Naive B cell (primary cell): ENCODE measurements around the gene PFKM. TPM values are rescaled to one million over a fixed set of nuclear protein-coding genes. Genes with fewer than 3 reads are reported as not detected.
"Not testable (repeated sequence)": the region's sequence is repeated elsewhere in the genome, so short reads cannot be mapped to it uniquely, and the experiment has no call there.

Experiments used
- ATAC-seq, 2 donors: fragments of 150-1000 bp; cut with Tn5 transposase; 2 replicates each; pipeline ENCODE4 v1.10.0; 2021; ENCODE audit warnings: low read depth in 2 of 2, mild to moderate bottlenecking in 2 of 2, moderate library complexity in 2 of 2
- DNase-seq: peaks from one replicate; pipeline ENCODE4 v3.0.0; 2022
- H3K27ac Mint-ChIP-seq, 6 donors: one replicate each; pipeline ENCODE4 v1.8.0; 2020 to 2022; ENCODE audit warnings: mild to moderate bottlenecking in 6 of 6, mixed read lengths in 6 of 6, moderate library complexity in 5 of 6, inconsistent platforms in 2 of 6
- H3K27me3 Mint-ChIP-seq, 3 donors: one replicate each; pipeline ENCODE4 v1.8.0; 2021 to 2022; ENCODE audit warnings: mixed read lengths in 3 of 3, mild to moderate bottlenecking in 1 of 3
- H3K36me3 Mint-ChIP-seq, 2 donors: one replicate each; pipeline ENCODE4 v1.8.0; 2020 to 2022; ENCODE audit warnings: mixed read lengths in 2 of 2, inconsistent platforms in 1 of 2, mild to moderate bottlenecking in 1 of 2
- H3K4me1 Mint-ChIP-seq, 3 donors: one replicate each; pipeline ENCODE4 v1.8.0; 2020 to 2022; ENCODE audit warnings: mixed read lengths in 3 of 3, inconsistent platforms in 1 of 3, mild to moderate bottlenecking in 1 of 3, moderate library complexity in 1 of 3
- H3K4me3 Mint-ChIP-seq, 8 donors: one replicate each; pipeline ENCODE4 v1.8.0; 2020 to 2022; ENCODE audit warnings: mild to moderate bottlenecking in 8 of 8, mixed read lengths in 8 of 8, moderate library complexity in 8 of 8, inconsistent platforms in 2 of 8
- H3K9me3 Mint-ChIP-seq, 7 donors: one replicate each; pipeline ENCODE4 v1.8.0; 2020 to 2022; ENCODE audit warnings: mixed read lengths in 7 of 7, mild to moderate bottlenecking in 5 of 7, inconsistent platforms in 2 of 7, moderate library complexity in 1 of 7
- polyA plus RNA-seq, 6 donors: library from polyadenylated mRNA; unstranded; fragments of 300-500 nt; fragmentation: Illumina TruSeq; gene quantifications; one replicate each; pipeline ENCODE4 v1.2.3, GENCODE V29; 2021; ENCODE audit warnings: low read depth in 6 of 6

Gene PFKM
- polyA plus RNA-seq, 6 donors from 2014 or later: 5.3 to 12.2 (median 7.1) TPM

DNA sequence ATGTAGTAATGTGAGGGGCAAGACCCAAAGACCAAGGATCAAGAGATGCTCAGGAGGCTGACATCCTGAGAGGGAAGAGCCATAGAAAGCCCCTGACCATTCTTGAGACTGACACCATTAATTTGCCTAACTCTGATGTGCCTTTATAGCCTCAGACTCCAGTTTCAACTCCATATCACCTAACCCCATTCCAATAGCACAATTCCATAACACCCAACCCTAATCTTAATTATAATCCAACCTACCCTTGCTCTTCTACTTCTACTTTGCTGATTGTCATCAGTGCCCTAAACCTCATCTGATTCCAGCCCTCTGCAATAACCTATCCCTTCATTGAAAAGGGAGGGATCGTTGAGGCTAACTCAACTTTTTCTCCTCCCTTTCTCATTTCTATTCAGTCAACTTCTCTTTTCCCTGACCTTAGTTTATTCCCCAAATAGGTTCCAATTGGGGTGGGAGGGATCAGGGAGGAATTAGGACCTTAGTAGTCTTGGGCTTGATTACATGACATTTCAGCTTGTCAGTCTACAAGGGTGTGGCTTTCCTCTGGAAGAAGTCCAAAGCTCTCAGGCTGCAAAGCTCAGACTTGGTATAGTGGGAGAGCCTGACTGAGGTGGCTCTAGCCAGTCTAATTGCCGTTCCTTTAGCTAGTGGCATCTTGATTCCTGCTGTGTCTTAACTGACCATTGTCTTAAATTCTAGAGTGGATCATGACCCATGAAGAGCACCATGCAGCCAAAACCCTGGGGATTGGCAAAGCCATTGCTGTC is 3.1 kb downstream of the PFKM start:
- Mint-ChIP-seq H3K4me1 (peaks cover 18 to 27% (median 18%) of the 10 kb centered on the region in 3 donors), H3K36me3 (peaks cover 10% of the 10 kb centered on the region in 2 donors), H3K27me3 (no peaks in the 10 kb centered on the region), H3K4me3 (no peak overlapping the region), H3K9me3 (no peaks in the 10 kb centered on the region), H3K27ac (peak overlapping the region in 2 of 6 donors; percentile 0 to 85)
- no peak for DNase-seq
- no peak for ATAC-seq

DNA sequence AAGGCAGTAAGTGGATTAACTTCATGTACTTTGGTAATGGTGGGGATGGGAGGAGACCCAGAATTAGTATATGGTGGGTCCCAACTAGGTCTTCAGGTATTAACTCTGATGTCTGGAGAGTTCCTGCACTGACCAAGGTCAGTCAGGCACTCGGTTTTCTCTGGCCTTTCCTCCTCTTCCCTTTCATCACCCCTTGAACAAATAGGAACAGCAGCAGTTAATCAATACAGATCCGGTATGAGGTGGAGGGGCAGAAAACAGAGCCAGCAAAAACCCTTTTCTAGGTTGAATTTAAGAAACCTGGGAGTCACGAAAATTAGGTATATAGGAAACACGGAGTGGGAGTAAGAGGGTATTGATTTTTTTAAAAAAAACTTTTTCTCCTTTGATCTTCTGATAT is 4.0 kb downstream of the PFKM start:
- H3K27me3 Mint-ChIP-seq: no peaks in the 10 kb centered on the region
- H3K9me3 Mint-ChIP-seq: no peaks in the 10 kb centered on the region
- no peak for ATAC-seq
- H3K4me3 Mint-ChIP-seq: no peak overlapping the region
- DNase-seq: no peak
- H3K4me1 Mint-ChIP-seq: peaks cover 18 to 27% (median 18%) of the 10 kb centered on the region in 3 donors
- no peak overlapping the region for H3K27ac Mint-ChIP-seq
- peaks cover 10 to 19% of the 10 kb centered on the region in 2 donors for H3K36me3 Mint-ChIP-seq

DNA sequence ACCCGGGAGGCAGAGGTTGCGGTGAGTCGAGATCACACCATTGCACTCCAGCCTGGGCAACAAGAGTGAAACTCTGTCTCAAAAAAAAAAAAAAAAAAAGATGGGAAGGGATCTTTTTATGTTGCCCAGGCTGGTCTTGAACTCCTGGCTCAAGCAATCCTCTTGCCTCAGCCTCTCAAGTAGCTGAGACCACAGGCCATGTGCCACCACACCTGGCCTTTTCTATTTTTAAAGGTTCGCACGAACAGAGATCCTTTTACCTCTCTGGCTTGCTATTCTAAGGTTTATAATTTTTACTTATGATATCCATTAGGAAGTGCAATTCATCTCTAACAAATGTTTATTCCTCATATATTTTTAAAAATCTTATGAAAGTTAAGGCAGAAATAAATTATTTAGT is 6.4 kb downstream of the PFKM start:
- H3K36me3 Mint-ChIP-seq: peaks cover 14 to 26% of the 10 kb centered on the region in 2 donors
- H3K4me3 Mint-ChIP-seq, H3K9me3 Mint-ChIP-seq, ATAC-seq, H3K27me3 Mint-ChIP-seq, H3K27ac Mint-ChIP-seq, H3K4me1 Mint-ChIP-seq, DNase-seq: not testable (repeated sequence)

DNA sequence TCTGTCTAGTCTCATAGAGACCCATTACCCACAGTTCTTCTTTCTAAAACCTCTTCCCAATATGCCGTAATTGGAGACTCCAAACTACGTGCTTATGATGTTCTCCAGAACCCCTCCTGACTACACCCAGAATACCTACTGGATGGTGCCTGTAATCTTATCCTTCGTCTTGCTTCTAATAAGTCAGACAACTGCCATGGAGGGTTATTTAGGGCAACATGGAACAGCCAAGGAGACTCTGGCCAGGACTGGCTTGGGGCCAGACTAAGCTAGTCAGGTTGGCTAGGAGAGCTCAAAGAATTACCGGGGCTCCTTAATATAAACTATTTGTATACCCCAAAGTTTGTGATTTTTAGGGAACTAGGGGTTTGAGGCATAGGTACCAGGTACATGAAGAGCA is 6.8 kb downstream of the PFKM start:
- Mint-ChIP-seq H3K4me1 (peaks cover 0 to 5% (median 2%) of the 10 kb centered on the region in 3 donors), H3K27me3 (no peaks in the 10 kb centered on the region), H3K9me3 (no peaks in the 10 kb centered on the region), H3K36me3 (peaks cover 18 to 31% of the 10 kb centered on the region in 2 donors), H3K27ac (no peak overlapping the region), H3K4me3 (no peak overlapping the region)
- ATAC-seq (no peak), DNase-seq (no peak)

DNA sequence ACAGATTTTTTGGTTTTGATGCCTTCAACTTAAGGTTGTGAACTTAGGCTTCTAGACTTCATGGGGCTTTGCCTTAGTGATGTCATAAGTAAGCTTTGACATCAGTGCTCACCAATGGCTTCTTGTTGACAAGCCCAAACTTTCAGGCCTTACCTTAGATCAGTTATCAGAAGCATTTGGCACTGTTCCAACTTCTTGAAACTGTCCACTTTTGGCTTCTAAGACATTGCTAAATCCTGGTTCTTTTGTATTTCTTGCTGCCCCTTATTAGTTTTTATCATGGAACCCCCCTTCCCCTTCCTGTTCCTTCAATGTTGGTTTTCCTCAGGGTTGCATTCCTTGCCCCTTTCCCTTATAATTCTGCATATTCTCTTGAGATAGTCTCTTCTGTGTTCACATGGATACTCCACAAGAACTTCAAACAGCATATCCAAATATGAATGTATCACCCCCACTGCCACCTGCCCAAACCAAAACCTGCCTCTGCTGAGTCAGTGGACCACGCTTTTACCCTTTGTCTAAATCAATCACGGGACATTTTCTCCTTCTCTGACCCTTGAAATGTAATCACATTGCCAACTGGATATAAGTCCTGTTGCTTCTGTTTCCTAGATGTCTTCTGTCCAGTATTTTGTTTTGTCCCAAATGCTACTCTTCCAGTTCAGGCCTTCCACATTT is 7.9 kb downstream of the PFKM start:
- Mint-ChIP-seq H3K9me3 (no peaks in the 10 kb centered on the region), H3K27ac (peak overlapping the region in 2 of 6 donors; percentile 26 to 78), H3K36me3 (peaks cover 14 to 34% of the 10 kb centered on the region in 2 donors), H3K4me1 (peaks cover 0 to 5% (median 0%) of the 10 kb centered on the region in 3 donors), H3K27me3 (no peaks in the 10 kb centered on the region), H3K4me3 (no peak overlapping the region)
- DNase-seq (no peak), ATAC-seq (no peak)

DNA sequence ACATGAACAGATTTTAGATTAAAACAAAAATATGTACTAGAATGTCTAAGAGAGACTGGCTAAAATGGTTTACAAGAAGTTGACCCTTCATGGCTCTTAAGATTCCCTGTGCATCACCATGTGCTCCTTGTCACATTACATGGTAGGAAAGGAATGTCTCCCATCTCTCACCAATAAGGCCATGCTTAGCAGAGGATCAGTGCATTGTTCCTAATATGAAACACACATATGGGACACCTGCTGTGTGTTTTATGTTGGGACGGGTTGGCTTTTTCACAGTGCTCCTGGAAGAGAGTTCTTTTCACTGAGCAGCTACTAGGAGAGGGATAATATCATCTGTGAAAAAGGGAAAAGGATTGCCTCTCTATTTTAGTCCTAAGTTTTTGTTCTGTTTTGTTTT is 9.6 kb downstream of the PFKM start:
- H3K27me3 Mint-ChIP-seq: no peaks in the 10 kb centered on the region
- H3K4me3 Mint-ChIP-seq: no peak overlapping the region
- ATAC-seq (no peak), DNase-seq (no peak)
- H3K27ac Mint-ChIP-seq: no peak overlapping the region
- peaks cover 0 to 5% (median 0%) of the 10 kb centered on the region in 3 donors for H3K4me1 Mint-ChIP-seq
- no peaks in the 10 kb centered on the region for H3K9me3 Mint-ChIP-seq
- H3K36me3 Mint-ChIP-seq: peaks cover 19 to 34% of the 10 kb centered on the region in 2 donors

DNA sequence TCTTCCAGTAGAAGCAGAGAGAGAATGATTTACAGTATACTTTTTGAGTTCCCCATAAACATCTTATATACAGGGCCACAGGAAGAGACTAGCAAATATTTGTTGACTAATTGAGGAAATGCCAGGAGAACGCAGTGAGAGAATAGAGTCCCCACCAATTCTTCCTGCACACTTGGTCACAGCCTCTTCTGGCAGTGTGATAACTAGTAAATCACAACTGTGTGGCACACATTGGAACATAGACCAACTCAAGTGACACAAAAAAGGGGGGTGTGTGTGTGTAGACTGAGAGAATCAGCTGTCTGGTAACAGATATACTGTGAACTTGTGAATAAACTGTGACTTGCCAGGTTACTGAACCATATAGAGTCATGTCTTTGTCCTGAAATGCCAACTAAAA is 10.2 kb downstream of the PFKM start:
- Mint-ChIP-seq H3K4me3 (no peak overlapping the region), H3K36me3 (peaks cover 25 to 40% of the 10 kb centered on the region in 2 donors), H3K27ac (no peak overlapping the region), H3K4me1 (peaks cover 0 to 2% (median 0%) of the 10 kb centered on the region in 3 donors), H3K9me3 (no peaks in the 10 kb centered on the region), H3K27me3 (no peaks in the 10 kb centered on the region)
- DNase-seq: no peak
- ATAC-seq: no peak

DNA sequence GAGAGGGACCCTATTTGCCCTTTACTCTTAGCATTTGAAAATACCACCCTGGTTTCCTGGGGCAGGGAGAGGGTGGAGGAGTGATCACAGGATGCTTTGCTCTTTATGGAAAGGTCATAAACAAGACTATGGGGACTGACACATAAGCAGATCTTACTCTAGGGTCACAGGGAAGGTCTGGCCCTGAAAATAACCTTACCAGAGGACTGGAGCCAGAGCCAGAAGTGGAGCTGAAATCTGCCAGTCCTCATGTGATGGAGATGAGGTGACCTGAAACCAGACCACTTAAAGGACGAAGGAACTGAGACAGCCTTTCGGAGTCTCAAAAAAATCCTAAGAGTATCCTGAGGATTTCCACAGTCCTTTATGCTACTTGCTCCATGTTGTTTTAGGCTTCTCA is 12.4 kb downstream of the PFKM start:
- Mint-ChIP-seq H3K27ac (no peak overlapping the region), H3K27me3 (no peaks in the 10 kb centered on the region), H3K4me1 (no peaks in the 10 kb centered on the region), H3K36me3 (peaks cover 35 to 48% of the 10 kb centered on the region in 2 donors), H3K9me3 (no peaks in the 10 kb centered on the region), H3K4me3 (no peak overlapping the region)
- DNase-seq (no peak), ATAC-seq (no peak)

DNA sequence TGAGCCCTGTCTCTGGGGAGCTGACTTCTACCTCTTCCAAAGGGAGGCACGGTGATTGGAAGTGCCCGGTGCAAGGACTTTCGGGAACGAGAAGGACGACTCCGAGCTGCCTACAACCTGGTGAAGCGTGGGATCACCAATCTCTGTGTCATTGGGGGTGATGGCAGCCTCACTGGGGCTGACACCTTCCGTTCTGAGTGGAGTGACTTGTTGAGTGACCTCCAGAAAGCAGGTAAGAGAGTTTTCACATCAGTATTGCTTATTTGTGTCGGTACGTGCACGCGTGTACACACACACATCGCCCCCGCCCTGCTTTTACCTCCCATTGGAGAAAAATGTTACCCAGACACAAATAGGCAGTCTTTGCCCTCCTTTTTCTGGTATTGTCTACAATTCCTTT is 13.7 kb downstream of the PFKM start:
- Mint-ChIP-seq H3K9me3 (no peaks in the 10 kb centered on the region), H3K36me3 (peaks cover 35 to 37% of the 10 kb centered on the region in 2 donors), H3K27ac (no peak overlapping the region), H3K4me3 (no peak overlapping the region), H3K27me3 (no peaks in the 10 kb centered on the region), H3K4me1 (no peaks in the 10 kb centered on the region)
- no peak for DNase-seq
- no peak for ATAC-seq

DNA sequence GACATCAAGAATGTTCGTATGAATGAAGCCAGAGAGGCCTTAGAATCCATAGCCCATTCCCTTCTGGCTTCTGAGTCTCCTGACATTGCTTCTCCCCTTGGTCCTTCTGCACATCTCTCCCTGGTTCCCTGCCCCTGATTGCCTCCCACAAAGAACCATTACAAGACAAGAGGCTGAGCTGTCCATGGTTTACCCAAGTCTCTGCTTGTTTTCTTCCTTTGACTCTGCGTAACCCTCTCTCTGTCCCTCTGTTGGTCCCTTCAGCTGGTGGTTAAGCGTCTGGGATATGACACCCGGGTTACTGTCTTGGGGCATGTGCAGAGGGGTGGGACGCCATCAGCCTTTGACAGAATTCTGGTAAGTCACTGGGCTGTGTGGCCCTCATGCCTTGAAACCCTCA is 15.9 kb downstream of the PFKM start:
- no peak for ATAC-seq
- no peaks in the 10 kb centered on the region for H3K9me3 Mint-ChIP-seq
- H3K4me3 Mint-ChIP-seq: no peak overlapping the region

DNA sequence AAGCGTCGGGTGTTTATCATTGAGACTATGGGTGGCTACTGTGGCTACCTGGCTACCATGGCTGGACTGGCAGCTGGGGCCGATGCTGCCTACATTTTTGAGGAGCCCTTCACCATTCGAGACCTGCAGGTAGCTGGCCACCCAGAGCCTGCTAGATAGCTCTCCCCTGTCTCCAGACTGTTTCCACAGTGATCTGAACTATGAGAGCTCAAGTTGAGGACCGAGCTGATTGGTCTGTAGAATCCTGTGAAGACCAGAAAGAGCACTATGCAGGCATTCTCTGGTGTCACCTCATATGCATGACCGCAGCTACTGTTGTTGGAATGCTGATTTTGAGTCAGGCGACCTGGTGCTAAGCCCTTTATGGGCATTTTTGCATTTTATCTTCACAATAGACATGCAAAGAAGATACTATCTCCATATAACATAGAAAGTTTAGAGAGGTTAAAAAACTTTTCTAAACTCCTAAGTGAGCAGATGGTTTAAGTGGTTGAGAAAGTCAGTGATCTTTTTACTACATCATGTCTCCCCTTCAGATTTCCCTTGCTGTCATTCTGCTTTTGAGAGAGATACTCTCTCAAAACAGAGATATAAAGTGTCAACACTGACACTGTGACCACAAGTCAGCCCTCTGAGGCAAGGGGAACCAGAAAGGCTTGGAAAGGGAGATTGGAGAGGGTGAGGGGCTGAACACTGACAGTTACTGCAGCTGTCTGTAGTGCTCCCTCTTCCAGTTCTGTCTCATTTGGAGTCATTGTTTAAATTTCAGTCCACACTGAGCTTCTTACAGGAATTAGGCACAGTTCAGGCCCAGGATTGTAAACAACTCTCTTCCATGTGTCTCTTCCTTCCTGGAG is 23.9 kb downstream of the PFKM start:
- H3K4me3 Mint-ChIP-seq: no peak overlapping the region
- H3K9me3 Mint-ChIP-seq: no peaks in the 10 kb centered on the region
- peaks cover 7 to 18% of the 10 kb centered on the region in 2 donors for H3K36me3 Mint-ChIP-seq
- DNase-seq: no peak
- H3K27ac Mint-ChIP-seq: no peak overlapping the region
- H3K4me1 Mint-ChIP-seq: no peaks in the 10 kb centered on the region
- no peaks in the 10 kb centered on the region for H3K27me3 Mint-ChIP-seq
- ATAC-seq: no peak

More for the DNA sequence above, 15.9 kb downstream of the PFKM start:
- no peaks in the 10 kb centered on the region for H3K27me3 Mint-ChIP-seq
- H3K36me3 Mint-ChIP-seq: peaks cover 31 to 35% of the 10 kb centered on the region in 2 donors
- H3K4me1 Mint-ChIP-seq: no peaks in the 10 kb centered on the region
- H3K27ac Mint-ChIP-seq: no peak overlapping the region
- DNase-seq: no peak

DNA sequence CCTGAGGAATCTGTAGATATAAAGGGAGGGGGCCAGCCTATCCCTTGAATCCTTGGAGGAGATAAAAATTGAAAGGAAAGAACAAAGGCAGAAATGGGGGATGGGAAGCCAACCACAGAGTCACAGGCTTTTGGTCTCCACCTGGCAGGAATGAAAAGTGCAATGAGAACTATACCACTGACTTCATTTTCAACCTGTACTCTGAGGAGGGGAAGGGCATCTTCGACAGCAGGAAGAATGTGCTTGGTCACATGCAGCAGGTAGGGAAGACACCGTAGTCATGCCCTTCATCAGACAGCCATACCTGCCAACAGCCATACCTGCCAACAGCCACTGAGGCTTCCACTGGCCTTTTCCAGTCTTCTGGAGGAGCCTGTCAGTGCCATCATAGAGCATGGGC is 24.7 kb downstream of the PFKM start:
- Mint-ChIP-seq H3K4me3 (no peak overlapping the region), H3K9me3 (no peaks in the 10 kb centered on the region), H3K36me3 (peaks cover 7 to 22% of the 10 kb centered on the region in 2 donors), H3K4me1 (no peaks in the 10 kb centered on the region), H3K27ac (peak overlapping the region in 1 of 6 donors; percentile 68), H3K27me3 (no peaks in the 10 kb centered on the region)
- no peak for ATAC-seq
- no peak for DNase-seq

DNA sequence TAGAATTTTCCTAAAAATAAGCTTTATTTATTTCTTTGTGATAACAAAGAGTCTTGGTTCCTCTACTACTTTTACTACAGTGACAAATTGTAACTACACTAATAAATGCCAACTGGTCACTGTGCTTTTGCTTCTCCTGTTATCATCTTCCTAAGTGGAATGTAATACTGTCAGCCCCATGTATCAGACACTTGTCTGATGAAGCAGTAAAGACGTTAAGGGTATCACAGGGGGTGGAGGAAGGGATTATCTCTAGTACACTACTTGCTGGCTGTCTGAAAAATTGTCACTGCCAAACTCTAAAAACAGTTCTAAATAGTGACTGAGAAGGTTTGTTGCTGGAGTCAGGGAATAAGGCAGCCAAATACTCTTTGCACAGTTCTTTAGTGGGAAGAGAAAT is 26.8 kb downstream of the PFKM start:
- ATAC-seq: no peak
- Mint-ChIP-seq H3K9me3 (no peaks in the 10 kb centered on the region), H3K4me1 (peaks cover 0 to 4% (median 0%) of the 10 kb centered on the region in 3 donors), H3K27me3 (no peaks in the 10 kb centered on the region), H3K27ac (peak overlapping the region in 1 of 6 donors; percentile 27), H3K4me3 (no peak overlapping the region), H3K36me3 (peaks cover 20 to 32% of the 10 kb centered on the region in 2 donors)
- no peak for DNase-seq
